ENCODE results near the gene ZFAND5.

Gene ZFAND5

DNA sequence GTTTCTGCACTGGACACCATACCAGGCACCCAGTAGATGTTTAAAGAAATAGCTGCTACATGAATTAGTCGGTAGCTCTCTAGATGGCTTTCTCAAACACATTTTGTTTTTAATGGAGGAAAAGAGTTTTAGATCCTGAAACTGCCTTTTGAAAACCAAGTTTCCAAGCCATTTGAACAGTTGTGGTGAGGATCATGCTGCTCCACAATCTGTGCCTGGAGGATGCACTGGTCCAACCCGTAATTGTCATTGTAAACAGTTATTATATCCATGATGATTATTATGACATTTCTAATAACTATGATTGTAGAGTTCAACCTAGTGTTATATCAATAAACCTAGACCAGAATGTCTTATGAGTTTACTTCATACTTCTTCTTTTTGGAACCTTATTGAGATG, 35.9 kb upstream of the ZFAND5 start:
- no peak for DNase-seq (ENCODE audit: extremely low read depth, low read depth)
- TF ChIP-seq, protein P1, sequence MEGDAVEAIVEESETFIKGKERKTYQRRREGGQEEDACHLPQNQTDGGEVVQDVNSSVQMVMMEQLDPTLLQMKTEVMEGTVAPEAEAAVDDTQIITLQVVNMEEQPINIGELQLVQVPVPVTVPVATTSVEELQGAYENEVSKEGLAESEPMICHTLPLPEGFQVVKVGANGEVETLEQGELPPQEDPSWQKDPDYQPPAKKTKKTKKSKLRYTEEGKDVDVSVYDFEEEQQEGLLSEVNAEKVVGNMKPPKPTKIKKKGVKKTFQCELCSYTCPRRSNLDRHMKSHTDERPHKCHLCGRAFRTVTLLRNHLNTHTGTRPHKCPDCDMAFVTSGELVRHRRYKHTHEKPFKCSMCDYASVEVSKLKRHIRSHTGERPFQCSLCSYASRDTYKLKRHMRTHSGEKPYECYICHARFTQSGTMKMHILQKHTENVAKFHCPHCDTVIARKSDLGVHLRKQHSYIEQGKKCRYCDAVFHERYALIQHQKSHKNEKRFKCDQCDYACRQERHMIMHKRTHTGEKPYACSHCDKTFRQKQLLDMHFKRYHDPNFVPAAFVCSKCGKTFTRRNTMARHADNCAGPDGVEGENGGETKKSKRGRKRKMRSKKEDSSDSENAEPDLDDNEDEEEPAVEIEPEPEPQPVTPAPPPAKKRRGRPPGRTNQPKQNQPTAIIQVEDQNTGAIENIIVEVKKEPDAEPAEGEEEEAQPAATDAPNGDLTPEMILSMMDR (IDR thresholded peaks at IDR 0.05; ENCODE audit: low read depth, low read length, missing control alignments): no peak

DNA sequence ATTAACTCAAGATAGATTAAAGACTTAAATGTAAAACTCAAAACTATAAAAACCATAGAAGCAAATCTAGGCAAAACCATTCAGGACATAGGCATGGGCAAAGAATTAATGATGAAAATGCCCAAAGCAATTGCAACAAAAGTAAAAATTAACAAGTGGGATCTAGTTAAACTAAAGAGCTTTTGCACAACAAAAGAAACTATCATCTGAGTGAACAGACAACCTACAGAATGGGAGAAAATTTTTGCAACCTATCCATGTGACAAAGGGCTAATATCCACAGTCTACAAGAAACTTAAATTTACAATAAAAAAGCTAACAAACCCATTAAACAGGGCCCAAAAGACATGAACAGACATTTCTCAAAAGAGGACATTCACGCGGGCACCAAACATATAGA, 34.4 kb upstream of the ZFAND5 start:
- TF ChIP-seq, protein P1 (IDR thresholded peaks at IDR 0.05; ENCODE audit: low read depth, low read length, missing control alignments): no peak
- DNase-seq (ENCODE audit: extremely low read depth, low read depth): no peak
- H3K4me3 ChIP-seq (replicated peaks; ENCODE audit: low read depth, low read length): no peak overlapping the region

More for the DNA sequence above, 35.9 kb upstream of the ZFAND5 start:
- no peak overlapping the region for H3K4me3 ChIP-seq (replicated peaks; ENCODE audit: low read depth, low read length)

DNA sequence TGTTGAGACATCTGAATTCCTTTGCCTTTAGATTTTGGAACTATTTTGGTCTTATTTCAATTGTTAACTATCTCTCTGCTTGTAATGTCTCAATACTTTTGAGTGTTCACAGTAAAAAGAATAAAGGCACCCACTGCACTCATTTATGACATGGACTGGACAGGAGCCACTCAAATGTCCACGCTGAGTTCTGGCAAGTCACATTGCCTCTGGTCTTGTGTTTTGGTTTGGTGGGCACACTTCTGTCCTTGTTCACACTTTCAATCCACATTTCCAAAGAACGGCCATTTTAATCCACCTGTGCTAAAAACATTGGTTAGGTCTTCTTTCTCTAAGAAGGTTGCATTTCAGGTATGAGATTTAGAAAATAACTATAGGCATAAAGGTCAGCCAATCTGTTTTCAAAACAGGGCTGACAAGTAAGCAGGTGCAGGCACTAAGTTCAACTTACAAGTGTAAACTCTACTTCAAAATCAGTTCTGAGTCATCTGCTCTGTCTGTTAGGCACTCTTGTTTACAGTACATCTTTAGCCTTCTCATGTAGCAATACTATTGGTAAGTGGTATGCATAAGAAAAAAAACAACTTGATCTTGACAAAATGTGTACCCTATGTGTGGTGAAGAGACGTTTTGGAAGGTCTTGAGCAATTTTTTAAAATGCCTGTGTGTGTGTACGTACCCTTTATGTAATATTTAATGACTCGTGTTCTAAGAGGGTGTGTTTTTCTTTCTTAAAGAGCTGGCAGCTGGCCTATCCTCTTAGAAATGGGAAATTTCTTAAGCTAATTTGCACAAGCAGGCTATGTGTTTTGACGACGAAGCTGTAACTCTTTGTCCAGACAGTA, 31.5 kb upstream of the ZFAND5 start:
- TF ChIP-seq, protein P1 (IDR thresholded peaks at IDR 0.05; ENCODE audit: low read depth, low read length, missing control alignments): no peak
- no peak overlapping the region for H3K4me3 ChIP-seq (replicated peaks; ENCODE audit: low read depth, low read length)
- DNase-seq (ENCODE audit: extremely low read depth, low read depth): peak; percentile 42

DNA sequence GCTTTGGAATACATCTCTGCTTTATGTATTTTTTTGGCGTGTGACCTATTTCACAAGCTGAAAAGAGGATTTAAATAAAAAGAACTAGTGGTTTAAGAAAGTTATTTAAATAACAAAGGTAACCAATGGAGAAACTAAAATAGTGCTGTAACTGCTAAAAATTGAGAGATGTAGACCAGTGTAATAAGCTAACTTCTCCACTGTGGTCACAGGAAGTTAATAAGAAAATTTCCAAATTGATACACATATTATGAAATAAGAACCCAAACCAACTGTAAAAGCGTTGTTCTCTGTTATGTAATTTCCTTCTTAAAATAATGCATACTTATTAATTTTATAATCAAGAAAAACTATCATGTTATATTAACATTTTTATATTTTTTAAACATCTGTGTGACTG, 29.1 kb upstream of the ZFAND5 start:
- TF ChIP-seq, protein P1 (IDR thresholded peaks at IDR 0.05; ENCODE audit: low read depth, low read length, missing control alignments): no peak
- no peak for DNase-seq (ENCODE audit: extremely low read depth, low read depth)
- H3K4me3 ChIP-seq (replicated peaks; ENCODE audit: low read depth, low read length): no peak overlapping the region

DNA sequence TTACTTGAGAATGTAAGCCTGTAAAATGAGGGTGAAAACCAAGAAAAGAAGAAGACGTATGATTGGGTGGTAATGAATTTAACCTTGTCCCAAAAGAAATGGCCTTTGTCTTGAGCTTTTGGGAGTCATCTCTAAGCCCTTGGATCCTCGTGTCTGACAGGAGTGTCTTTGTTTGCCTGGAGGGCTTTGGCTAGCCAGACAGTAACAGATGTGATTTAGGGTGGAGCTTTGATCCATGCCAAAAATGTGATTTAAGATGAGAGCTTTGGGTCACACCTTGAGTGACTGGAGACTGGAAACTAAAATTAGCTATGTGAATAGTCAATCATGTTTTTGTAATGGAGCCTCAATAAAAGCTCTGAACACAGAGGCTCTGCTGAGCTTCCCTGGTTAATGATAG, 25.9 kb upstream of the ZFAND5 start:
- no peak for DNase-seq (ENCODE audit: extremely low read depth, low read depth)
- TF ChIP-seq, protein P1 (IDR thresholded peaks at IDR 0.05; ENCODE audit: low read depth, low read length, missing control alignments): no peak

DNA sequence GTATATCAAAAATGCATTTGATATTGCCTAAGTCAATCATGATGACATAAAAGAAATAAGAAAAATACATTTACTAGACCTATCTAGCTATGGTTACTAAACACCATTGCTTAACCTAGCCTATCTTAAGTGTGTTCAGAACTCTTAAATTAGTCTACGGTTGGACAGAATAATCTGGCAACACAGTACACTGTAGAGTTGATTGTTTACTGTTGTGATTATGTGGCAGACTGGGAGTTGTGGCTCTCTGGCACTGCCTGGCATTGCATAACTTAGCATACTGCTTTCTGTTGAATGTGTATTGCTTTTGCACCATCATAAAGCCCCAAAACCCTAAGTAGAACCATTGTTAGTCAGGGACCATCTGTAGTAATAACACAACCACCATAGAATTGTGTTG, 21.2 kb upstream of the ZFAND5 start:
- TF ChIP-seq, protein P1 (IDR thresholded peaks at IDR 0.05; ENCODE audit: low read depth, low read length, missing control alignments): no peak

More for the DNA sequence above, 25.9 kb upstream of the ZFAND5 start:
- no peak overlapping the region for H3K4me3 ChIP-seq (replicated peaks; ENCODE audit: low read depth, low read length)

More for the DNA sequence above, 21.2 kb upstream of the ZFAND5 start:
- no peak overlapping the region for H3K4me3 ChIP-seq (replicated peaks; ENCODE audit: low read depth, low read length)
- no peak for DNase-seq (ENCODE audit: extremely low read depth, low read depth)
